Neural crest cell (in vitro differentiated cells): ENCODE results near the gene UQCRH. TPM values are rescaled to one million over a fixed set of nuclear protein-coding genes. Genes with fewer than 3 reads are reported as not detected.

Source experiments
- DNase-seq: peaks from one replicate; pipeline ENCODE4 v3.0.0; 2021; ENCODE audit warnings: low read depth, mixed read lengths, low spot score
- H3K27ac Mint-ChIP-seq: one replicate; pipeline ENCODE4 v1.8.0; 2021; ENCODE audit warnings: mild to moderate bottlenecking, mixed read lengths; ENCODE audit not compliant: unreplicated experiment
- H3K27me3 Mint-ChIP-seq: 2 replicates; pipeline ENCODE4 v1.8.0; 2021; ENCODE audit warnings: low read depth, mild to moderate bottlenecking, mixed read lengths
- H3K36me3 Mint-ChIP-seq: 2 replicates; pipeline ENCODE4 v1.8.0; 2021; ENCODE audit warnings: low read depth, mild to moderate bottlenecking, mixed read lengths
- H3K4me1 Mint-ChIP-seq: 2 replicates; pipeline ENCODE4 v1.8.0; 2021; ENCODE audit warnings: mixed read lengths
- H3K4me3 Mint-ChIP-seq: one replicate; pipeline ENCODE4 v1.8.0; 2021; ENCODE audit warnings: mild to moderate bottlenecking, mixed read lengths
- H3K9me3 Mint-ChIP-seq: 2 replicates; pipeline ENCODE4 v1.8.0; 2021; ENCODE audit warnings: mixed read lengths
- total RNA-seq: library from RNA; stranded (reverse); gene quantifications from 2 replicates; pipeline ENCODE4 v1.2.1, GENCODE V29; 2021
- TF ChIP-seq, protein P1 (sequence below): fragments of 200-600 bp; sonication (generic); conservative IDR thresholded peaks from 2 replicates; pipeline ENCODE4 v1.5.0; 2021; ENCODE audit warnings: antibody characterized with exemption, mild to moderate bottlenecking

The UQCRH gene
- total RNA-seq, 1 donor from 2014 or later: 325 TPM

DNA sequence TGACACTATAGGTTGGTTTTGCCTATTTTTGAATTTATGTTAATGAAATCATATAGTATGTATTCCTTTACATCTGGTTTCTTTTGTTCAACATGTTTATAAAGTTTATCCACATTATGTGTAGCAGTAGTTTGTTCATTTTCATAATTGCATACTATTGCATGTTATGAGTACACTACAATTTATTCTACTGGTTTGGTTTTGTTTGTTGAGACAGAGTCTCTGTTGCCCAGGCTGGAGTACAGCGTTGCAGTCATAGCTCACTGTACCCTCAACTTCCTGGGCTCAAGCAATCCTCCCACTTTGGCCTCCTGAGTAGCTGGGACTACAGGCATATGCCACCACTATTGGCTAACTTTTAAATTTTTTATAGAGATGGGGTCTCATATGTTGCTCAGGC is 34.9 kb upstream of the UQCRH start:
- Mint-ChIP-seq H3K9me3 (no peaks in the 10 kb centered on the region), H3K4me3 (no peak overlapping the region), H3K27ac (no peak overlapping the region), H3K4me1 (no peaks in the 10 kb centered on the region), H3K27me3 (no peaks in the 10 kb centered on the region), H3K36me3 (peaks cover 26% of the 10 kb centered on the region)
- TF ChIP-seq, protein P1, sequence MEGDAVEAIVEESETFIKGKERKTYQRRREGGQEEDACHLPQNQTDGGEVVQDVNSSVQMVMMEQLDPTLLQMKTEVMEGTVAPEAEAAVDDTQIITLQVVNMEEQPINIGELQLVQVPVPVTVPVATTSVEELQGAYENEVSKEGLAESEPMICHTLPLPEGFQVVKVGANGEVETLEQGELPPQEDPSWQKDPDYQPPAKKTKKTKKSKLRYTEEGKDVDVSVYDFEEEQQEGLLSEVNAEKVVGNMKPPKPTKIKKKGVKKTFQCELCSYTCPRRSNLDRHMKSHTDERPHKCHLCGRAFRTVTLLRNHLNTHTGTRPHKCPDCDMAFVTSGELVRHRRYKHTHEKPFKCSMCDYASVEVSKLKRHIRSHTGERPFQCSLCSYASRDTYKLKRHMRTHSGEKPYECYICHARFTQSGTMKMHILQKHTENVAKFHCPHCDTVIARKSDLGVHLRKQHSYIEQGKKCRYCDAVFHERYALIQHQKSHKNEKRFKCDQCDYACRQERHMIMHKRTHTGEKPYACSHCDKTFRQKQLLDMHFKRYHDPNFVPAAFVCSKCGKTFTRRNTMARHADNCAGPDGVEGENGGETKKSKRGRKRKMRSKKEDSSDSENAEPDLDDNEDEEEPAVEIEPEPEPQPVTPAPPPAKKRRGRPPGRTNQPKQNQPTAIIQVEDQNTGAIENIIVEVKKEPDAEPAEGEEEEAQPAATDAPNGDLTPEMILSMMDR: no peak
- no peak for DNase-seq

DNA sequence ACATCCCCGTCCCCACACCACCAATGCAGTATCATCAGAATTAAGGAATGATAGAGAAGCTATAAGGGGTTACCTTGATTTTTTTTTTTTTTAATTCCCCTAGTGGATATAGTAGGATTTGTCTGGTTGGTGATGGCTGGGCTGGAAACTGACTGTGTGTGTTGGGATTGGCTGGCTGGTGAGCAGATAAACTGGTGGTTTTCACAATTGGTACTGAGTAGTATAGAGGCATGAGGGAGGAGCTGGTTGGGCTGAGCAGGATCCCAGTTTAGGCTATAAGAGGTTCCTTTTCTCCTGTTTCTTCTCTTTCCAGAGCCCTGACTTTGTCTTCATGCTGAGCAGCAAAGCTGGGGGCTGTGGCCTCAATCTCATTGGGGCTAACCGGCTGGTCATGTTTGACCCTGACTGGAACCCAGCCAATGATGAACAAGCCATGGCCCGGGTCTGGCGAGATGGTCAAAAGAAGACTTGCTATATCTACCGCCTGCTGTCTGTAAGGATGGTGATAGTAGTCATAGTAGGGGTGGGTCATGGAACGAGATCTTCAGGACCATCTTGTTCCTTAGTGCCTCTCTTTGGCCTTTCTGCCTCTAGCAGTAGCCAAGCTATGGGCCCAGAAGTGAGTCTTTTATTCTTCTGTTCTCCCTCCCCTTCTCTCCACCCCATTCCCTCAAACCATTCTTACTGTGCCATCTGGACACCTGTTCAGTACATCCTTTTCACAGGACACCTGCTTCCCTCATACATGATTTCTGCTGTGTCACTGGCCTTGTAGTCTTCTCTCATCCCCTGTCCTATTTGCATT is 29.1 kb upstream of the UQCRH start:
- H3K4me1 Mint-ChIP-seq: no peaks in the 10 kb centered on the region

DNA sequence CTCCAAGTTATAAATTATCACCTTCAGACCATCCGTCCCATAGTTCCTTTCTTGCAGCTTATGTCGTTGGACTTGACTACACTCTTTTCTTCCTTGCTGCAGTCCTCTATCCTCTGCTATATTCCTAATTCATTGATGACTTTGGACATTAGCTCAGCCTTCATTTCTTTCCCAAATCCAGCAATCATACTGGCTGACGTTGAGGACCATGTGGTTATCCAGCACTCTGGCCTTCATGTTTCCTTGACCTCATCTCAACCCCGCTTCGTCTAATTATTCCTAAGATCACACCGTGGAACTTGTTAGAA is 28.5 kb upstream of the UQCRH start:
- no peak for DNase-seq
- peak overlapping the region; percentile 2 for H3K4me3 Mint-ChIP-seq
- TF ChIP-seq, protein P1: no peak
- peaks cover 44% of the 10 kb centered on the region for H3K36me3 Mint-ChIP-seq
- H3K27me3 Mint-ChIP-seq: no peaks in the 10 kb centered on the region
- no peaks in the 10 kb centered on the region for H3K4me1 Mint-ChIP-seq
- H3K27ac Mint-ChIP-seq: no peak overlapping the region
- no peaks in the 10 kb centered on the region for H3K9me3 Mint-ChIP-seq

More for the DNA sequence above, 29.1 kb upstream of the UQCRH start:
- H3K36me3 Mint-ChIP-seq: peaks cover 44% of the 10 kb centered on the region
- no peak overlapping the region for H3K27ac Mint-ChIP-seq
- no peak for DNase-seq
- peak overlapping the region; percentile 10 for H3K4me3 Mint-ChIP-seq
- H3K9me3 Mint-ChIP-seq: no peaks in the 10 kb centered on the region
- H3K27me3 Mint-ChIP-seq: no peaks in the 10 kb centered on the region
- TF ChIP-seq, protein P1: no peak

DNA sequence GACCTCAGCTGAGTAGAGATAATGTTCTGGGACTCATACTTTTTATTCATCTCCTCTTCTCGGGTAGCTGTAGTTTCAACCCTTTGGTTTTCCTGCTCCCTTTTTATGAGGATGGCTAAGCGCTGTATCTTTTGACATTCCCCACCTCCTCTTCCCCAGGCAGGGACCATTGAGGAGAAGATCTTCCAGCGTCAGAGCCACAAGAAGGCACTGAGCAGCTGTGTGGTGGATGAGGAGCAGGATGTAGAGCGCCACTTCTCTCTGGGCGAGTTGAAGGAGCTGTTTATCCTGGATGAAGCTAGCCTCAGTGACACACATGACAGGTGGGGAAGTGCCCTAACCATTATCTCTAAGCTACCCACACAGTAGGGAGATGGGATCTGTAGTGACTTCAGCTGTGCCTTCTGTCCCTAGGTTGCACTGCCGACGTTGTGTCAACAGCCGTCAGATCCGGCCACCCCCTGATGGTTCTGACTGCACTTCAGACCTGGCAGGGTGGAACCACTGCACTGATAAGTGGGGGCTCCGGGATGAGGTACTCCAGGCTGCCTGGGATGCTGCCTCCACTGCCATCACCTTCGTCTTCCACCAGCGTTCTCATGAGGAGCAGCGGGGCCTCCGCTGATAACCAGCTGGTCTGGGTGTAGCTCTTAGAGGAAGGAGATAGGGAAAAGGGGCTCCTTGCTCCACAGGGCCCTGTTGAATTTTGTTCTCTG is 25.7 kb upstream of the UQCRH start:
- Mint-ChIP-seq H3K4me3 (no peak overlapping the region), H3K4me1 (no peaks in the 10 kb centered on the region), H3K27me3 (no peaks in the 10 kb centered on the region), H3K9me3 (no peaks in the 10 kb centered on the region), H3K36me3 (peaks cover 38% of the 10 kb centered on the region), H3K27ac (no peak overlapping the region)
- no peak for DNase-seq
- TF ChIP-seq, protein P1: no peak

DNA sequence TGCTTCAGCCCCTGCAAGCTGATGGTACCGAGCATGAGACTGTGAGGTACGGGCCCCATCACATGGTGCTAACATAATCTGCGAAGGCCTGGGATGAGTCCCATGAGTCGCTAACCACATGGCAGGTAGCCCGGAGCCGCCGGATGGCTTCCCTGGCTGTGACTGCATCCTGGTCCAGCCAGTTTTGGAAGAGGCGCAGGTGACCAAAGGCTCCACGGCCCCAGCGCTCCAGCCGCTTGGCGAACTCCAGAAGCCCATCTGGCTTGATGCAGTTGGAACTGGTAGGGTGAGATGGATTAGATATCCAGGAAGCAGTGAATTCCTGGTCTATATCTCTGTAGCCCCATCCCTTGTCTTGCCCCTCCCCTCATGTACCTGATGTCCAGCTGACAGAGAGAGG is 24.7 kb upstream of the UQCRH start:
- H3K27ac Mint-ChIP-seq: no peak overlapping the region
- no peaks in the 10 kb centered on the region for H3K9me3 Mint-ChIP-seq
- H3K4me3 Mint-ChIP-seq: no peak overlapping the region
- H3K4me1 Mint-ChIP-seq: no peaks in the 10 kb centered on the region
- no peaks in the 10 kb centered on the region for H3K27me3 Mint-ChIP-seq
- TF ChIP-seq, protein P1: no peak
- DNase-seq: no peak
- H3K36me3 Mint-ChIP-seq: peaks cover 38% of the 10 kb centered on the region
